GM23338 (cell line): Measurements from ENCODE around the gene UBXN1.
A peak's percentile ranks its signal among the peaks of the same experiment; 100 is the strongest.

ENCODE experiments used
- EZH2 ChIP-seq: fragments of 200-600 bp; sonication (generic); IDR thresholded peaks from one replicate; pipeline ENCODE4 v1.8.0; 2017; ENCODE audit warnings: antibody characterized with exemption, mild to moderate bottlenecking, low read depth; ENCODE audit not compliant: unreplicated experiment
- EZH2phosphoT487 ChIP-seq: fragments of 200-600 bp; sonication (generic); IDR thresholded peaks from one replicate; pipeline ENCODE4 v1.8.1; 2018; ENCODE audit warnings: antibody characterized with exemption; ENCODE audit not compliant: unreplicated experiment
- JUNB ChIP-seq: IDR thresholded peaks from one replicate; pipeline ENCODE4 v1.6.1; 2016; ENCODE audit warnings: antibody characterized with exemption; ENCODE audit not compliant: unreplicated experiment
- POLR2AphosphoS5 ChIP-seq: IDR thresholded peaks from 2 replicates; pipeline ENCODE4 v1.6.1; 2016; ENCODE audit warnings: antibody characterized with exemption, low read depth
- TF ChIP-seq, protein P1 (sequence below), 2 experiments: fragments of 200-600 bp in 1 of 2; sonication (generic) in 1 of 2; conservative IDR thresholded peaks; 2 replicates each; pipeline versions ENCODE4 v1.5.1 to v1.6.1; 2016 to 2017; ENCODE audit warnings: antibody characterized with exemption in 2 of 2, low read depth in 2 of 2, mild to moderate bottlenecking in 2 of 2, moderate library complexity in 1 of 2
- TF ChIP-seq, protein P2 (sequence below): IDR thresholded peaks from 2 replicates; pipeline ENCODE4 v1.6.1; 2016; ENCODE audit warnings: antibody characterized with exemption
- TF ChIP-seq, protein P3 (sequence below): IDR thresholded peaks from one replicate; pipeline ENCODE4 v1.6.1; 2018; ENCODE audit warnings: antibody characterized with exemption; ENCODE audit not compliant: unreplicated experiment

DNA sequence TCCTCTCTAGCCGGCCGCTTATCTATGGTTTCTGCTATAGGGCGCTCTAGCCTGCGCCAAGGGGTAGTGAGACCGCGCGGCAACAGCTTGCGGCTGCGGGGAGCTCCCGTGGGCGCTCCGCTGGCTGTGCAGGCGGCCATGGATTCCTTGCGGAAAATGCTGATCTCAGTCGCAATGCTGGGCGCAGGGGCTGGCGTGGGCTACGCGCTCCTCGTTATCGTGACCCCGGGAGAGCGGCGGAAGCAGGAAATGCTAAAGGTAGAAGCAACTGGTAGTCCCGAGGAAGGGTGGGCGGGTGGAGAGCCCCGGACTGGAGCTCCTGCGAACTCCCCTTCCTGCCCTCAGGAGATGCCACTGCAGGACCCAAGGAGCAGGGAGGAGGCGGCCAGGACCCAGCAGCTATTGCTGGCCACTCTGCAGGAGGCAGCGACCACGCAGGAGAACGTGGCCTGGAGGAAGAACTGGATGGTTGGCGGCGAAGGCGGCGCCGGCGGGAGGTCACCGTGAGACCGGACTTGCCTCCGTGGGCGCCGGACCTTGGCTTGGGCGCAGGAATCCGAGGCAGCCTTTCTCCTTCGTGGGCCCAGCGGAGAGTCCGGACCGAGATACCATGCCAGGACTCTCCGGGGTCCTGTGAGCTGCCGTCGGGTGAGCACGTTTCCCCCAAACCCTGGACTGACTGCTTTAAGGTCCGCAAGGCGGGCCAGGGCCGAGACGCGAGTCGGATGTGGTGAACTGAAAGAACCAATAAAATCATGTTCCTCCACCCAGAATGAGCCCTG is 7.1 kb downstream of the UBXN1 start, which contains the start of the genes LBHD1 and UQCC3:
- TF ChIP-seq, protein P1, sequence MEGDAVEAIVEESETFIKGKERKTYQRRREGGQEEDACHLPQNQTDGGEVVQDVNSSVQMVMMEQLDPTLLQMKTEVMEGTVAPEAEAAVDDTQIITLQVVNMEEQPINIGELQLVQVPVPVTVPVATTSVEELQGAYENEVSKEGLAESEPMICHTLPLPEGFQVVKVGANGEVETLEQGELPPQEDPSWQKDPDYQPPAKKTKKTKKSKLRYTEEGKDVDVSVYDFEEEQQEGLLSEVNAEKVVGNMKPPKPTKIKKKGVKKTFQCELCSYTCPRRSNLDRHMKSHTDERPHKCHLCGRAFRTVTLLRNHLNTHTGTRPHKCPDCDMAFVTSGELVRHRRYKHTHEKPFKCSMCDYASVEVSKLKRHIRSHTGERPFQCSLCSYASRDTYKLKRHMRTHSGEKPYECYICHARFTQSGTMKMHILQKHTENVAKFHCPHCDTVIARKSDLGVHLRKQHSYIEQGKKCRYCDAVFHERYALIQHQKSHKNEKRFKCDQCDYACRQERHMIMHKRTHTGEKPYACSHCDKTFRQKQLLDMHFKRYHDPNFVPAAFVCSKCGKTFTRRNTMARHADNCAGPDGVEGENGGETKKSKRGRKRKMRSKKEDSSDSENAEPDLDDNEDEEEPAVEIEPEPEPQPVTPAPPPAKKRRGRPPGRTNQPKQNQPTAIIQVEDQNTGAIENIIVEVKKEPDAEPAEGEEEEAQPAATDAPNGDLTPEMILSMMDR (conservative IDR thresholded peaks at IDR 0.05; ENCODE audit: low read depth in 2 of 2) = no peak
- TF ChIP-seq EZH2phosphoT487 (no peak), POLR2AphosphoS5 (peak; percentile 84), EZH2 (no peak), JUNB (no peak)
- TF ChIP-seq, protein P2, sequence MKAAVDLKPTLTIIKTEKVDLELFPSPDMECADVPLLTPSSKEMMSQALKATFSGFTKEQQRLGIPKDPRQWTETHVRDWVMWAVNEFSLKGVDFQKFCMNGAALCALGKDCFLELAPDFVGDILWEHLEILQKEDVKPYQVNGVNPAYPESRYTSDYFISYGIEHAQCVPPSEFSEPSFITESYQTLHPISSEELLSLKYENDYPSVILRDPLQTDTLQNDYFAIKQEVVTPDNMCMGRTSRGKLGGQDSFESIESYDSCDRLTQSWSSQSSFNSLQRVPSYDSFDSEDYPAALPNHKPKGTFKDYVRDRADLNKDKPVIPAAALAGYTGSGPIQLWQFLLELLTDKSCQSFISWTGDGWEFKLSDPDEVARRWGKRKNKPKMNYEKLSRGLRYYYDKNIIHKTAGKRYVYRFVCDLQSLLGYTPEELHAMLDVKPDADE = peak; percentile 84
- TF ChIP-seq, protein P3, sequence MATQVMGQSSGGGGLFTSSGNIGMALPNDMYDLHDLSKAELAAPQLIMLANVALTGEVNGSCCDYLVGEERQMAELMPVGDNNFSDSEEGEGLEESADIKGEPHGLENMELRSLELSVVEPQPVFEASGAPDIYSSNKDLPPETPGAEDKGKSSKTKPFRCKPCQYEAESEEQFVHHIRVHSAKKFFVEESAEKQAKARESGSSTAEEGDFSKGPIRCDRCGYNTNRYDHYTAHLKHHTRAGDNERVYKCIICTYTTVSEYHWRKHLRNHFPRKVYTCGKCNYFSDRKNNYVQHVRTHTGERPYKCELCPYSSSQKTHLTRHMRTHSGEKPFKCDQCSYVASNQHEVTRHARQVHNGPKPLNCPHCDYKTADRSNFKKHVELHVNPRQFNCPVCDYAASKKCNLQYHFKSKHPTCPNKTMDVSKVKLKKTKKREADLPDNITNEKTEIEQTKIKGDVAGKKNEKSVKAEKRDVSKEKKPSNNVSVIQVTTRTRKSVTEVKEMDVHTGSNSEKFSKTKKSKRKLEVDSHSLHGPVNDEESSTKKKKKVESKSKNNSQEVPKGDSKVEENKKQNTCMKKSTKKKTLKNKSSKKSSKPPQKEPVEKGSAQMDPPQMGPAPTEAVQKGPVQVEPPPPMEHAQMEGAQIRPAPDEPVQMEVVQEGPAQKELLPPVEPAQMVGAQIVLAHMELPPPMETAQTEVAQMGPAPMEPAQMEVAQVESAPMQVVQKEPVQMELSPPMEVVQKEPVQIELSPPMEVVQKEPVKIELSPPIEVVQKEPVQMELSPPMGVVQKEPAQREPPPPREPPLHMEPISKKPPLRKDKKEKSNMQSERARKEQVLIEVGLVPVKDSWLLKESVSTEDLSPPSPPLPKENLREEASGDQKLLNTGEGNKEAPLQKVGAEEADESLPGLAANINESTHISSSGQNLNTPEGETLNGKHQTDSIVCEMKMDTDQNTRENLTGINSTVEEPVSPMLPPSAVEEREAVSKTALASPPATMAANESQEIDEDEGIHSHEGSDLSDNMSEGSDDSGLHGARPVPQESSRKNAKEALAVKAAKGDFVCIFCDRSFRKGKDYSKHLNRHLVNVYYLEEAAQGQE = no peak
